Mammary epithelial cell (primary cell): Measurements from ENCODE around the gene MAML2.

Experiments
- CTCF ChIP-seq, 2 donors: IDR thresholded peaks in 1 of 2; conservative IDR thresholded peaks in 1 of 2; 2 replicates each; pipeline ENCODE4 v1.5.1; 2011 to 2012; ENCODE audit warnings: inconsistent platforms in 2 of 2, low read length in 2 of 2, mild to moderate bottlenecking in 2 of 2, control low read depth in 1 of 2, low read depth in 1 of 2; ENCODE audit not compliant: insufficient read depth in 1 of 2; ENCODE audit errors: extremely low read depth in 1 of 2
- EZH2 ChIP-seq: IDR thresholded peaks from 2 replicates; pipeline ENCODE4 v1.6.1; 2012; ENCODE audit warnings: low read length, inconsistent platforms, borderline replicate concordance

- no peak for TF ChIP-seq EZH2
- TF ChIP-seq CTCF (conservative IDR thresholded peaks at IDR 0.05 in 1 of 2, IDR thresholded peaks at IDR 0.05 in 1 of 2; ENCODE audit: extremely low read depth in 1 of 2, insufficient read depth in 1 of 2, low read depth in 1 of 2, low read length in 2 of 2): no peak
These were observed 41.2 kb downstream of the MAML2 start for GRCh38 chr11:96301818-96302217.
